IMR-90 (cell line): Measurements from ENCODE around the gene PTPRN2. TPM values are rescaled to one million over a fixed set of nuclear protein-coding genes. Genes with fewer than 3 reads are reported as not detected.
A peak's percentile ranks its signal among the peaks of the same experiment; 100 is the strongest.

Experiments used
- ATAC-seq: fragments of 200-7000 bp; cut with Tn5 transposase; 2 replicates; pipeline ENCODE4 v1.9.1; 2020; ENCODE audit warnings: low read depth, mild to moderate bottlenecking, moderate library complexity
- BruUV-seq: library from RNA; stranded (reverse); fragments of 400-500 nt; replicated peaks from 2 replicates; lab custom pipeline; 2021; lab: Mats Ljungman, UMichigan
- CTCF ChIA-PET: fragments of 300-600 bp; formaldehyde crosslinking; extraction: SDS; loops from one replicate; lab custom pipeline; 2021; ENCODE audit warnings: antibody characterized with exemption; lab: Yijun Ruan, JAX
- POLR2A ChIA-PET: fragments of 300-600 bp; sonication (Branson Sonifier 250); formaldehyde crosslinking; loops from one replicate; lab custom pipeline; 2022; ENCODE audit warnings: antibody characterized with exemption; ENCODE audit not compliant: unreplicated experiment; lab: Charles Lee
- DNase-seq: peaks from one replicate; pipeline ENCODE4 v3.0.0; 2013
- H2AFZ ChIP-seq: replicated peaks from 2 replicates; pipeline ENCODE3; 2013; ENCODE audit warnings: low read length, mild to moderate bottlenecking; ENCODE audit not compliant: poor library complexity
- H2AK5ac ChIP-seq: 2 replicates; pipeline ENCODE4 v1.6.1; 2013; ENCODE audit warnings: low read depth, low read length, inconsistent platforms
- H2AK9ac ChIP-seq: replicated peaks from 2 replicates; pipeline ENCODE3; 2013; ENCODE audit warnings: mild to moderate bottlenecking, low read depth, low read length, moderate library complexity; ENCODE audit not compliant: poor library complexity
- H2BK120ac ChIP-seq: 2 replicates; pipeline ENCODE4 v1.6.1; 2013; ENCODE audit warnings: low read depth, low read length, inconsistent platforms
- H2BK15ac ChIP-seq: 3 replicates; pipeline ENCODE4 v1.6.1; 2013; ENCODE audit warnings: low read depth, low read length, inconsistent platforms
- H2BK20ac ChIP-seq: 2 replicates; pipeline ENCODE4 v1.6.1; 2013; ENCODE audit warnings: low read depth, mild to moderate bottlenecking, inconsistent platforms, low read length, moderate library complexity
- H2BK5ac ChIP-seq: 2 replicates; pipeline ENCODE4 v1.6.1; 2013; ENCODE audit warnings: mild to moderate bottlenecking, low read depth, low read length, inconsistent platforms; ENCODE audit not compliant: poor library complexity, severe bottlenecking
- H3K14ac ChIP-seq: replicated peaks from 2 replicates; pipeline ENCODE4 v1.6.1; 2013; ENCODE audit warnings: low read depth, low read length, inconsistent platforms
- H3K18ac ChIP-seq: 2 replicates; pipeline ENCODE4 v1.6.1; 2013; ENCODE audit warnings: low read depth, low read length, control low read depth
- H3K23ac ChIP-seq: 2 replicates; pipeline ENCODE4 v1.6.1; 2013; ENCODE audit warnings: low read depth, low read length, inconsistent platforms
- H3K27ac ChIP-seq: 2 replicates; pipeline ENCODE4 v1.5.1; 2013; ENCODE audit warnings: mild to moderate bottlenecking, control low read depth, low read length; ENCODE audit not compliant: insufficient read depth
- H3K27me3 ChIP-seq: 2 replicates; pipeline ENCODE4 v1.6.1; 2013; ENCODE audit warnings: low read length; ENCODE audit not compliant: control insufficient read depth, insufficient read depth
- H3K36me3 ChIP-seq: 2 replicates; pipeline ENCODE4 v1.6.1; 2013; ENCODE audit warnings: low read length, mixed read lengths; ENCODE audit not compliant: control insufficient read depth, insufficient read depth
- H3K4ac ChIP-seq: 2 replicates; pipeline ENCODE4 v1.6.1; 2013; ENCODE audit warnings: low read depth, low read length, inconsistent platforms
- H3K4me1 ChIP-seq: 2 replicates; pipeline ENCODE4 v1.6.1; 2013; ENCODE audit warnings: low read length, mixed read lengths; ENCODE audit not compliant: control insufficient read depth, insufficient read depth
- H3K4me2 ChIP-seq: 2 replicates; pipeline ENCODE4 v1.6.1; 2013; ENCODE audit warnings: low read depth, mild to moderate bottlenecking, control low read depth, low read length, moderate library complexity
- H3K4me3 ChIP-seq: 2 replicates; pipeline ENCODE4 v1.5.1; 2013; ENCODE audit warnings: low read depth, mild to moderate bottlenecking, control low read depth, low read length, moderate library complexity; ENCODE audit not compliant: insufficient read depth
- H3K56ac ChIP-seq: 2 replicates; pipeline ENCODE4 v1.6.1; 2013; ENCODE audit warnings: low read length, inconsistent platforms; ENCODE audit not compliant: insufficient read depth; ENCODE audit errors: extremely low read depth
- H3K79me1 ChIP-seq, 2 experiments: 2 replicates each; pipeline ENCODE4 v1.6.1; 2013; ENCODE audit warnings: low read length in 2 of 2, inconsistent platforms in 1 of 2, low read depth in 1 of 2
- H3K9ac ChIP-seq: 2 replicates; pipeline ENCODE4 v1.6.1; 2013; ENCODE audit warnings: low read depth, low read length, control low read depth
- H3K9me1 ChIP-seq: 2 replicates; pipeline ENCODE4 v1.6.1; 2013; ENCODE audit warnings: low read length, inconsistent platforms; ENCODE audit not compliant: insufficient read depth
- H3K9me3 ChIP-seq: 2 replicates; pipeline ENCODE4 v1.6.1; 2013; ENCODE audit warnings: low read length; ENCODE audit not compliant: control insufficient read depth, insufficient read depth
- H4K20me1 ChIP-seq: 2 replicates; pipeline ENCODE4 v1.6.1; 2013; ENCODE audit warnings: low read length, inconsistent platforms; ENCODE audit not compliant: insufficient read depth
- H4K5ac ChIP-seq: 2 replicates; pipeline ENCODE4 v1.6.1; 2013; ENCODE audit warnings: mild to moderate bottlenecking, low read depth, low read length, control low read depth
- H4K8ac ChIP-seq, 2 experiments: 2 replicates each; pipeline ENCODE4 v1.6.1; 2013; ENCODE audit warnings: low read depth in 2 of 2, low read length in 2 of 2, control low read depth in 1 of 2, inconsistent platforms in 1 of 2
- H4K91ac ChIP-seq: 2 replicates; pipeline ENCODE4 v1.6.1; 2013; ENCODE audit warnings: low read depth, low read length, inconsistent platforms; ENCODE audit not compliant: insufficient read depth
- BHLHE40 ChIP-seq: fragments of 150-350 bp; IDR thresholded peaks from 2 replicates; pipeline ENCODE4 v1.6.1; 2016; ENCODE audit warnings: mild to moderate bottlenecking, low read depth, low read length
- CHD1 ChIP-seq: IDR thresholded peaks from 2 replicates; pipeline ENCODE4 v1.6.1; 2012; ENCODE audit warnings: low read depth, low read length, improper control_type of control experiment
- ELK1 ChIP-seq: fragments of 150-350 bp; IDR thresholded peaks from 2 replicates; pipeline ENCODE4 v1.6.1; 2016; ENCODE audit warnings: low read depth, mild to moderate bottlenecking, low read length, moderate library complexity, borderline replicate concordance
- FOS ChIP-seq: fragments of 150-350 bp; IDR thresholded peaks from 2 replicates; pipeline ENCODE4 v1.6.1; 2016; ENCODE audit warnings: low read depth, low read length
- MAFK ChIP-seq: IDR thresholded peaks from 2 replicates; pipeline ENCODE4 v1.6.1; 2012; ENCODE audit warnings: low read depth, low read length, improper control_type of control experiment
- MXI1 ChIP-seq: IDR thresholded peaks from 2 replicates; pipeline ENCODE4 v1.6.1; 2012; ENCODE audit warnings: low read depth, mild to moderate bottlenecking, low read length, moderate library complexity, borderline replicate concordance
- NFE2L2 ChIP-seq: fragments of 150-350 bp; IDR thresholded peaks from 2 replicates; pipeline ENCODE4 v1.6.1; 2016; ENCODE audit warnings: low read depth, mild to moderate bottlenecking, low read length
- RAD21 ChIP-seq: IDR thresholded peaks from 2 replicates; pipeline ENCODE4 v1.6.1; 2012; ENCODE audit warnings: low read length, improper control_type of control experiment
- RCOR1 ChIP-seq: IDR thresholded peaks from 2 replicates; pipeline ENCODE4 v1.6.1; 2012; ENCODE audit warnings: mild to moderate bottlenecking, low read length, improper control_type of control experiment; ENCODE audit not compliant: insufficient replicate concordance
- RFX5 ChIP-seq: IDR thresholded peaks from 2 replicates; pipeline ENCODE4 v1.8.0; 2012; ENCODE audit warnings: low read depth, mild to moderate bottlenecking, low read length, moderate library complexity
- SMC3 ChIP-seq: fragments of 150-350 bp; IDR thresholded peaks from 2 replicates; pipeline ENCODE4 v1.6.1; 2016; ENCODE audit warnings: low read depth, mild to moderate bottlenecking, antibody characterized with exemption, low read length, moderate library complexity
- USF2 ChIP-seq: fragments of 150-350 bp; IDR thresholded peaks from 2 replicates; pipeline ENCODE4 v1.6.1; 2017; ENCODE audit warnings: mild to moderate bottlenecking, antibody characterized with exemption, low read length, low read depth
- WGBS, 2 experiments: methylation state at CpG; one replicate each; pipeline versions ENCODE4 v1.1.5 to v1.1.7; 2013; ENCODE audit warnings: missing lambda C conversion rate in 2 of 2; ENCODE audit not compliant: insufficient read length in 1 of 2; ENCODE audit errors: extremely low coverage in 2 of 2; 5-methylcytosine and 5-hydroxymethylcytosine counted together
- dilution Hi-C: fragments of 300-500 bp; cut with HindIII; formaldehyde crosslinking; loops from one replicate; pipeline ENCODE4 v1.14.3; 2018; ENCODE audit warnings: low sequenced_read_pairs; ENCODE audit not compliant: unreplicated experiment
- in situ Hi-C: fragments of 300-500 bp; cut with MboI; formaldehyde crosslinking; loops from 3 replicates; pipeline ENCODE4 v1.14.3; 2019; ENCODE audit warnings: low sequenced_read_pairs, inconsistent platforms, mixed read lengths
- intact Hi-C: fragments of 100-400 bp; cut with micrococcal nuclease; formaldehyde crosslinking; loops from 2 replicates; pipeline ENCODE4 v1.10.0; 2022
- polyA plus RNA-seq, 3 experiments: library from polyadenylated mRNA; depleted of rRNA; stranded (reverse); fragments of >200 nt; gene quantifications; 2 replicates each; pipeline ENCODE4 v1.2.3, GENCODE V29; 2012; ENCODE audit warnings: low replicate concordance in 1 of 3
- total RNA-seq: library from RNA; depleted of rRNA; stranded (reverse); fragments of >200 nt; gene quantifications from 2 replicates; pipeline ENCODE4 v1.2.3, GENCODE V29; 2012

The PTPRN2 gene
- total and polyA plus RNA-seq, 2 of the 4 experiments (the other 2 are of a cell fraction): 0.03 TPM; not detected in 1

DNA sequence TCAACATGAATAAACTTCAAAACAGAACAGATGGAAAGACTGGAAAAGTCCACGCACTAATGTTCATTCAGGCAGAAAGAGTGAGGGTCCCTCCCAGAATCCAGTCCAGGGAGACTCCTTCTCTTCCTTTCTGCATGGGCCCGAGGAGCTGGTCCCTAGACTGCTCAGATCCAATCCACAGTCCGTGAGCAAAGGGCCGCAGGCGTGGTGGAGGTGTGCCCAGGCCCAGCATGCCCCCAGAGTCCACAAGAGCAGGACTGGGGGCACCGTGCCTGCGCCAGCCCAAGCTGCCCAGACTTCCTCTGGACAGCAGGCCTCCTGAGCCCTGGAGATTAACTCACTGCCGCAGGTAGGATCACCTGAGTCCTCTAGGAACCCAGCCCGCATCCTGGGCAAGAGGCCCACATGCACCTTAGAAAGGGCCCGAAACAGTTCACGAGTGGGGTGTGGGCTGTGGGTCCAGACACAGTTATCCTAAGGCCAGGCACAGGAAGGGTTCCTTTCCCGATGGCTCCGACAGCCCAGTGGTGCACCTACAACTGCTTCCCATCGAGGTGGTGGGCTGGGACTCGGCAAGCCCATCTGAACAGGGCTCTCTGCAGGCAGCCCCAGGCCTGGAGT is 719.8 kb downstream of the PTPRN2 start:
- DNase-seq: no peak
- H3K36me3 ChIP-seq: no peaks in the 10 kb centered on the region

More for the DNA sequence above, 719.8 kb downstream of the PTPRN2 start:
- H3K4ac ChIP-seq: no peak overlapping the region
- in situ Hi-C loops (no loop called here), intact Hi-C loops (no loop called here), dilution Hi-C loops (no loop called here)
- H3K18ac ChIP-seq: no peak overlapping the region
- no peak overlapping the region for H2BK20ac ChIP-seq
- H2AK5ac ChIP-seq: no peak overlapping the region
- H3K9me3 ChIP-seq: peaks cover 63% of the 10 kb centered on the region
- no peak overlapping the region for H4K91ac ChIP-seq
- H3K9me1 ChIP-seq: no peaks in the 10 kb centered on the region
- no peak overlapping the region for H3K4me3 ChIP-seq
- no peak for ATAC-seq
- H4K8ac ChIP-seq: no peak overlapping the region
- no peak overlapping the region for H3K14ac ChIP-seq
- no peaks in the 10 kb centered on the region for H3K79me1 ChIP-seq
- 68% methylated on average over 13 of the region's 15 CpGs; no CpG with 5 or more reads in 1 of the 2 experiments for WGBS, 2 experiments
- H2BK5ac ChIP-seq: no peak overlapping the region
- ChIA-PET CTCF (no interaction called here), POLR2A (no interaction called here)
- H4K20me1 ChIP-seq: no peaks in the 10 kb centered on the region
- H3K27ac ChIP-seq: no peak overlapping the region
- H3K23ac ChIP-seq: no peak overlapping the region
- H3K4me1 ChIP-seq: no peaks in the 10 kb centered on the region
- H4K5ac ChIP-seq: no peak overlapping the region
- no peak overlapping the region for H3K9ac ChIP-seq
- TF ChIP-seq RCOR1 (no peak), FOS (no peak), USF2 (no peak), NFE2L2 (no peak), RFX5 (no peak), MAFK (no peak), SMC3 (no peak), CHD1 (no peak), RAD21 (no peak), MXI1 (no peak), BHLHE40 (no peak), ELK1 (no peak)
- H3K27me3 ChIP-seq: no peaks in the 10 kb centered on the region
- H2BK120ac ChIP-seq: no peak overlapping the region
- no TSS peak for BruUV-seq
- H2AFZ ChIP-seq: no peak overlapping the region
- H2AK9ac ChIP-seq: peak overlapping the region; percentile 16
- no peak overlapping the region for H3K4me2 ChIP-seq
- no peak overlapping the region for H2BK15ac ChIP-seq
- H3K56ac ChIP-seq: no peak overlapping the region
